ENCODE results near the gene RHOT2. TPM values are rescaled to one million over a fixed set of nuclear protein-coding genes. Genes with fewer than 3 reads are reported as not detected.

The RHOT2 gene
- total and polyA plus RNA-seq, 10 of the 15 experiments (the other 5 are each of a cell fraction or from before 2014, with no cell fraction given), result 3.7 to 174 (median 69.8) TPM

GRCh38 chr16:646679-647172, 21.2 kb upstream of the RHOT2 start:
- peaks cover 9% of the 10 kb centered on the region for H3K4me1 ChIP-seq (ENCODE audit: control insufficient read depth, insufficient read depth, low read length)
- no peaks in the 10 kb centered on the region for H3K9me3 ChIP-seq (replicated peaks; ENCODE audit: control insufficient read depth, insufficient read depth, low read length)
- in situ Hi-C loops (cut with MboI), result no loop called here
- RAD21 ChIA-PET (ENCODE audit: unreplicated experiment), result interaction anchor here (1.8 kb wide), 1 partner anchor 14 kb away, joined by 7 read pairs; no protein-coding TSS in a partner anchor
- CTCF ChIA-PET, result interaction anchor here (3.1 kb wide), 1 partner anchor 21 kb away, joined by 11 read pairs; the partner anchor contains the start of gene RHOT2
- ATAC-seq (no peak), DNase-seq (ENCODE audit: low read depth, low spot score) (no peak), FAIRE-seq (no peak)
- BruUV-seq (replicated peaks), result no TSS peak
- H3K79me2 ChIP-seq (ENCODE audit: control insufficient read depth, insufficient read depth, low read length), result peaks cover 39% of the 10 kb centered on the region
- H3K4me2 ChIP-seq (ENCODE audit: control insufficient read depth, insufficient read depth), result no peak overlapping the region; the same call in 1 of the 2 replicates
- no peak overlapping the region for H2AFZ ChIP-seq (ENCODE audit: control insufficient read depth, low read depth, low read length)
- intact Hi-C loops (cut with micrococcal nuclease; ENCODE audit: unreplicated experiment), result no loop called here
- SMC1A ChIA-PET (ENCODE audit: uncharacterized antibody, unreplicated experiment), result no interaction called here
- POLR2A ChIA-PET, result interaction anchor here (1.2 to 1.4 kb wide), 2 partner anchors 9 to 10 kb away, joined by 3 to 4 read pairs; partner anchors contain the start of gene METTL26
- no peaks in the 10 kb centered on the region for H3K27me3 ChIP-seq (replicated peaks in 1 of 2; ENCODE audit: control insufficient read depth in 2 of 2, insufficient read depth in 2 of 2, low read length in 1 of 2)
- H3K4me3 ChIP-seq, result no peak overlapping the region
- WGBS (ENCODE audit: insufficient coverage, insufficient replicate concordance, low lambda C conversion rate, missing lambda C conversion rate), result 69% methylated on average over 22 of the region's 22 CpGs
- no peak overlapping the region for H3K27ac ChIP-seq (ENCODE audit: control insufficient read depth, insufficient read depth)
- H4K20me1 ChIP-seq (ENCODE audit: control insufficient read depth, insufficient read depth), result no peaks in the 10 kb centered on the region
- no peak overlapping the region for H3K9ac ChIP-seq (ENCODE audit: control insufficient read depth, insufficient read depth, low read length)
- no peak for TF ChIP-seq SMC3 (IDR thresholded peaks at IDR 0.05; ENCODE audit: borderline replicate concordance, low read length)
- no peak for TF ChIP-seq KDM1A (IDR thresholded peaks at IDR 0.05; ENCODE audit: borderline replicate concordance)
- TF ChIP-seq IKZF2 (IDR thresholded peaks at IDR 0.05), result no peak
- 0 out of 2 replicates have a peak, but pooled peaks have one; percentile 25 for TF ChIP-seq POLR2A (IDR thresholded peaks at IDR 0.05; ENCODE audit: low read depth, low read length)
- no peak for TF ChIP-seq KAT2A (conservative IDR thresholded peaks at IDR 0.05; ENCODE audit: control insufficient read depth, low read depth, low read length)
- no peak for TF ChIP-seq HCFC1 (IDR thresholded peaks at IDR 0.05; ENCODE audit: low read length)
- TF ChIP-seq DPF2 (IDR thresholded peaks at IDR 0.05), result no peak
- no peaks in the 10 kb centered on the region; a peak in 2 of 4 replicates for H3K36me3 ChIP-seq (ENCODE audit: control insufficient read depth in 2 of 2, insufficient read depth in 2 of 2, low read length in 1 of 2)

Data from GM12878 (cell line).